Neuronal stem cell (in vitro differentiated cells): ENCODE measurements around the gene NR5A1.
A peak's percentile ranks its signal among the peaks of the same experiment; 100 is the strongest.

Source experiments
- DNase-seq: peaks from one replicate; pipeline ENCODE4 v3.0.0-alpha.2; 2013; ENCODE audit warnings: low spot score
- H2AFZ ChIP-seq: one replicate; pipeline ENCODE4 v1.6.1; 2013; ENCODE audit warnings: mild to moderate bottlenecking, low read length, inconsistent platforms
- H2AK5ac ChIP-seq: 2 replicates; pipeline ENCODE4 v1.6.1; 2013; ENCODE audit warnings: low read depth, mild to moderate bottlenecking, inconsistent platforms, low read length, moderate library complexity, mixed read lengths
- H2BK120ac ChIP-seq: 2 replicates; pipeline ENCODE4 v1.6.1; 2013; ENCODE audit warnings: low read depth, mild to moderate bottlenecking, inconsistent platforms, low read length, moderate library complexity, mixed read lengths
- H2BK12ac ChIP-seq: one replicate; pipeline ENCODE4 v1.6.1; 2013; ENCODE audit warnings: low read length, inconsistent platforms
- H2BK15ac ChIP-seq: 2 replicates; pipeline ENCODE4 v1.6.1; 2013; ENCODE audit warnings: mild to moderate bottlenecking, low read length, inconsistent platforms, mixed read lengths
- H2BK5ac ChIP-seq: one replicate; pipeline ENCODE4 v1.6.1; 2013; ENCODE audit warnings: inconsistent platforms, mild to moderate bottlenecking, low read length, moderate library complexity
- H3K14ac ChIP-seq: one replicate; pipeline ENCODE4 v1.6.1; 2013; ENCODE audit warnings: low read length, inconsistent platforms
- H3K18ac ChIP-seq: 2 replicates; pipeline ENCODE4 v1.6.1; 2013; ENCODE audit warnings: low read length, inconsistent platforms
- H3K23ac ChIP-seq: 2 replicates; pipeline ENCODE4 v1.6.1; 2013; ENCODE audit warnings: low read depth, mild to moderate bottlenecking, mixed read lengths, low read length, inconsistent platforms; ENCODE audit not compliant: poor library complexity
- H3K27ac ChIP-seq: replicated peaks from 3 replicates; pipeline ENCODE4 v1.5.1; 2013; ENCODE audit warnings: low read length, inconsistent platforms
- H3K27me3 ChIP-seq, 3 experiments: 2 replicates each; pipeline ENCODE4 v1.6.1; 2013; ENCODE audit warnings: low read length in 3 of 3, mild to moderate bottlenecking in 2 of 3, inconsistent platforms in 1 of 3, low read depth in 1 of 3, mixed read lengths in 1 of 3, moderate library complexity in 1 of 3; ENCODE audit not compliant: control insufficient read depth in 3 of 3, insufficient read depth in 3 of 3
- H3K36me3 ChIP-seq, 2 donors: replicated peaks in 1 of 2; 2 replicates each; pipeline ENCODE4 v1.6.1; 2013; ENCODE audit warnings: low read length in 2 of 2; ENCODE audit not compliant: control insufficient read depth in 2 of 2, insufficient read depth in 2 of 2
- H3K4ac ChIP-seq: 2 replicates; pipeline ENCODE4 v1.6.1; 2013; ENCODE audit warnings: inconsistent platforms, mild to moderate bottlenecking, low read length, moderate library complexity
- H3K4me1 ChIP-seq, 2 donors: 1 replicate in 1 of 2; 2 replicates in 1 of 2; pipeline ENCODE4 v1.6.1; 2013; ENCODE audit warnings: low read length in 2 of 2, low read depth in 1 of 2; ENCODE audit not compliant: control insufficient read depth in 2 of 2, insufficient read depth in 1 of 2
- H3K4me2 ChIP-seq: one replicate; pipeline ENCODE4 v1.6.1; 2013; ENCODE audit warnings: mild to moderate bottlenecking, low read length, inconsistent platforms; ENCODE audit not compliant: insufficient read depth, poor library complexity, severe bottlenecking
- H3K4me3 ChIP-seq, 2 donors: 2 replicates each; pipeline ENCODE4 v1.5.1; 2013; ENCODE audit warnings: low read length in 2 of 2, mild to moderate bottlenecking in 2 of 2, inconsistent platforms in 1 of 2, moderate library complexity in 1 of 2
- H3K79me1 ChIP-seq: one replicate; pipeline ENCODE4 v1.6.1; 2013; ENCODE audit warnings: low read depth, mild to moderate bottlenecking, inconsistent platforms, low read length, moderate library complexity
- H3K9ac ChIP-seq: one replicate; pipeline ENCODE4 v1.6.1; 2013; ENCODE audit warnings: mild to moderate bottlenecking, low read depth, low read length, inconsistent platforms; ENCODE audit not compliant: poor library complexity
- H3K9me3 ChIP-seq, 2 donors: replicated peaks in 1 of 2; 2 replicates each; pipeline versions ENCODE3 to v1.6.1; 2013; ENCODE audit warnings: low read length in 2 of 2, mild to moderate bottlenecking in 2 of 2, inconsistent platforms in 1 of 2, low read depth in 1 of 2, mixed read lengths in 1 of 2, moderate library complexity in 1 of 2; ENCODE audit not compliant: control insufficient read depth in 2 of 2, insufficient read depth in 1 of 2
- H4K8ac ChIP-seq: one replicate; pipeline ENCODE4 v1.6.1; 2013; ENCODE audit warnings: low read depth, mild to moderate bottlenecking, inconsistent platforms, low read length, moderate library complexity
- H4K91ac ChIP-seq: one replicate; pipeline ENCODE4 v1.6.1; 2013; ENCODE audit warnings: low read length, low read depth, mild to moderate bottlenecking, inconsistent platforms; ENCODE audit not compliant: poor library complexity
- WGBS, 2 donors: extraction: QIAGEN DNeasy Blood & Tissue Kit; methylation state at CpG; one replicate each; pipeline ENCODE4 v1.1.7; 2013; ENCODE audit warnings: missing lambda C conversion rate in 2 of 2, mixed read lengths in 1 of 2; ENCODE audit not compliant: insufficient read length in 2 of 2, insufficient replicate concordance in 1 of 2; ENCODE audit errors: extremely low coverage in 2 of 2; 5-methylcytosine and 5-hydroxymethylcytosine counted together

The NR5A1 gene

DNA sequence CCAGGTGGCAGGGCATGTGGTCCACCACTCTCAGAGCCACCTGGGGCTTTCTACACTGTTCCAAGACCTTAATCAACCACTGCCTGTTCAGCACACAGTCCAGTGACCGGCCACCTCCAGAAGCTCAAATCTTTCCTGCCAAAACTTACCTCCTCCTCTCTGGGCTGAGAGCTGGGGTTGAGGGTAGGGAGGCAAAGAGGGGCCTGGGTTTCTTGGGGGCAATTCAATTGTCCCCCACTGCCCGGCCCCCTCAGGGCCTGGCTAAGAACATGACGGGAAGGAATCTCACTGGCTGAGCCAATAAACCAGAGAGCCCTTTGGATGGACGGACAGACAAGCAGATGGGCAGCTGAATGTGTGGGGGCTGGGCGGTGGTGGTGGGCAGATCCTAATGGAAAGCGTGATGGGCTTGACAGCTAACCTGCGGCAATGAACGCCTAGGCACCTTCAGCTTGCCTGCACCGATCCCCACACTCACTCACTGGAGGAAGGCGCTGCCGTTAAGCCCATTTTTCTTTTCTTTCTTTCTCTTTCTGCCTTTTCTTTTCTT, 5.4 kb downstream of the NR5A1 start:
- peaks cover 0 to 8% of the 10 kb centered on the region in 2 donors for H3K4me1 ChIP-seq
- peak overlapping the region; percentile 67 for H2BK5ac ChIP-seq

GRCh38 chr9:124500796-124501611, 6.2 kb downstream of the NR5A1 start:
- Histone ChIP-seq H2AFZ (no peak overlapping the region), H3K9ac (no peak overlapping the region)
- 100% methylated on average over 1 of the region's 12 CpGs; no CpG with 5 or more reads in 1 of the 2 donors for WGBS, 2 donors

More for the DNA sequence above, 5.4 kb downstream of the NR5A1 start:
- Histone ChIP-seq H3K14ac (no peak overlapping the region), H2AK5ac (peak overlapping the region; percentile 91), H3K4ac (no peak overlapping the region), H3K4me3 (no peak overlapping the region), H4K91ac (peak overlapping the region; percentile 88), H2BK15ac (peak overlapping the region; percentile 38), H3K79me1 (no peaks in the 10 kb centered on the region), H3K27me3 (peaks cover 28 to 97% (median 47%) of the 10 kb centered on the region in 3 experiments), H2BK12ac (peak overlapping the region; percentile 46), H3K36me3 (no peaks in the 10 kb centered on the region), H2AFZ (no peak overlapping the region), H4K8ac (no peak overlapping the region), H3K23ac (peak overlapping the region; percentile 43), H3K9ac (no peak overlapping the region), H3K9me3 (peaks cover 0 to 4% of the 10 kb centered on the region in 2 donors), H3K27ac (no peak overlapping the region), H3K4me2 (no peak overlapping the region), H3K18ac (peak overlapping the region; percentile 55), H2BK120ac (no peak overlapping the region)
- DNase-seq, result no peak
- WGBS, 2 donors, result no CpG with 5 or more reads among the region's 11 CpGs

GRCh38 chr9:124500028-124500795, 7.0 kb downstream of the NR5A1 start:
- H3K27me3 ChIP-seq, result peaks cover 28 to 97% (median 36%) of the 10 kb centered on the region in 3 experiments

More at GRCh38 chr9:124500796-124501611, 6.2 kb downstream of the NR5A1 start:
- no peak overlapping the region for H4K91ac ChIP-seq
- H3K79me1 ChIP-seq, result no peaks in the 10 kb centered on the region
- no peak overlapping the region for H3K14ac ChIP-seq
- H3K36me3 ChIP-seq, result no peaks in the 10 kb centered on the region
- no peak overlapping the region for H3K4ac ChIP-seq
- no peak overlapping the region for H3K18ac ChIP-seq
- H3K4me3 ChIP-seq, result no peak overlapping the region
- DNase-seq, result no peak
- no peak overlapping the region for H3K4me2 ChIP-seq
- no peak overlapping the region for H3K23ac ChIP-seq
- H2BK12ac ChIP-seq, result no peak overlapping the region
- H3K27ac ChIP-seq, result no peak overlapping the region
- H2BK120ac ChIP-seq, result no peak overlapping the region
- H2BK15ac ChIP-seq, result peak overlapping the region; percentile 38
- no peak overlapping the region for H4K8ac ChIP-seq
- peaks cover 0 to 4% of the 10 kb centered on the region in 2 donors for H3K9me3 ChIP-seq
- H3K27me3 ChIP-seq, result peaks cover 28 to 97% (median 44%) of the 10 kb centered on the region in 3 experiments
- peaks cover 0 to 8% of the 10 kb centered on the region in 2 donors for H3K4me1 ChIP-seq
- H2AK5ac ChIP-seq, result peak overlapping the region; percentile 91
- peak overlapping the region; percentile 67 for H2BK5ac ChIP-seq

More at GRCh38 chr9:124500028-124500795, 7.0 kb downstream of the NR5A1 start:
- Histone ChIP-seq H3K27ac (no peak overlapping the region), H4K8ac (no peak overlapping the region), H3K4me2 (no peak overlapping the region), H3K9me3 (peaks cover 0 to 4% of the 10 kb centered on the region in 2 donors), H4K91ac (no peak overlapping the region), H3K79me1 (no peaks in the 10 kb centered on the region), H3K4me1 (peaks cover 0 to 8% of the 10 kb centered on the region in 2 donors), H2BK12ac (no peak overlapping the region), H3K14ac (no peak overlapping the region), H2BK5ac (no peak overlapping the region), H3K4ac (no peak overlapping the region), H2BK15ac (peak overlapping the region; percentile 21), H3K4me3 (no peak overlapping the region), H2AFZ (no peak overlapping the region), H3K18ac (peak overlapping the region; percentile 72), H2BK120ac (peak overlapping the region; percentile 74), H3K36me3 (no peaks in the 10 kb centered on the region), H3K23ac (peak overlapping the region; percentile 2), H3K9ac (no peak overlapping the region), H2AK5ac (peak overlapping the region; percentile 93)
- no CpG with 5 or more reads among the region's 40 CpGs for WGBS, 2 donors
- no peak for DNase-seq
